HG03457 (cell line): ENCODE results near the gene TCEAL5.
"Not testable (repeated sequence)": the region's sequence is repeated elsewhere in the genome, so short reads cannot be mapped to it uniquely, and the experiment has no call there.

Experiments used
- ATAC-seq: cut with Tn5 transposase; IDR thresholded peaks from one replicate; pipeline ENCODE4 v1.9.1; 2021; ENCODE audit warnings: moderate number of reproducible peaks; ENCODE audit not compliant: unreplicated experiment

The TCEAL5 gene

DNA sequence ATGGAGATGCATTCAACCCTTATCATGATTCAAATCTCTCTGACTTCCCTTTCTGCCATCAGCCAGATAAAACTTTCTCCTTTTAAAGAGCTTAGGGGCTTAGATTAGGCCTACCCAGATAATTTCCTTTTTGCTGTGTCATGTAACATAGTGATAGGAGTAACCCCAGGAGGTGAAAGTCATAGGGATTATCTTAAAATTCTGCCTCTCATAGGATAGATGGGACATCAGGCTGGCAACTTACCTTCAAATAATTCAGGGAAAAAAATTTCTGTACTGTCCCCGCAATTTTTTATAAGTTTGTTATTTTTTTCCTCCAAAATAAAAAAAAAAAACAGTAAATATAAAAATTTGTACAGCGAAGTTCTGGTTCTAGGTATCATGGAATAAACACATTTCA lies 40.9 kb downstream of the TCEAL5 start:
- ATAC-seq, result not testable (repeated sequence)

GRCh38 chrX:103234869-103235268 lies 41.7 kb downstream of the TCEAL5 start:
- ATAC-seq, result no peak

GRCh38 chrX:103233263-103233662 lies 43.3 kb downstream of the TCEAL5 start:
- no peak for ATAC-seq

DNA sequence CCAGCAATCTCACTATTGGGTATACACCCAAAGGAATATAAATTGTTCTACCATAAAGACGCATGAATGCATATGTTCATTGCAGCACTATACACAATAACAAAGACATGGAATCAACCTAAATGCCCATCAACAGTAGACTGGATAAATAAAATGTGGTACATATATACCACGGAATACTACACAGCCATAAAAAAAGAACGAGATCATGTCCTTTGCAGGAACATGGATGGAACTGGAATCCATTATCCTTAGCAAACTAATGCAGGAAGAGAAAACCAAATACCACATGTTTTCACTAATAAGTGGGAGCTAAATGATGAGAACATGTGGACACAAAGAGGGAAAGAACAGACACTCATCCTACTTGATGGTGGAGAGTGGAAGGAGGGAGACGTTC lies 50.6 kb downstream of the TCEAL5 start:
- ATAC-seq, result not testable (repeated sequence)
